HG03025 (cell line): ENCODE results near the gene ABL1.
"Not testable (repeated sequence)": the region's sequence is repeated elsewhere in the genome, so short reads cannot be mapped to it uniquely, and the experiment has no call there.

ENCODE experiments used
- ATAC-seq: cut with Tn5 transposase; IDR thresholded peaks from one replicate; pipeline ENCODE4 v1.9.1; 2021; ENCODE audit warnings: mild to moderate bottlenecking, moderate library complexity; ENCODE audit not compliant: unreplicated experiment, low FRiP score

Gene ABL1

GRCh38 chr9:130847306-130848217, 12.5 kb downstream of the ABL1 start:
- ATAC-seq: no peak

- not testable (repeated sequence) for ATAC-seq
Measured at GRCh38 chr9:130848514-130848913, 13.5 kb downstream of the ABL1 start.

- ATAC-seq: no peak
Measured at GRCh38 chr9:130849356-130849755, 14.3 kb downstream of the ABL1 start.

- ATAC-seq: no peak
Measured at GRCh38 chr9:130852801-130853200, 17.7 kb downstream of the ABL1 start.

- ATAC-seq: no peak
Measured at GRCh38 chr9:130854092-130854491, 19.0 kb downstream of the ABL1 start.

- ATAC-seq: no peak
Measured at GRCh38 chr9:130854835-130855234, 19.8 kb downstream of the ABL1 start.

- no peak for ATAC-seq
Measured at GRCh38 chr9:130856474-130856873, 21.4 kb downstream of the ABL1 start.

GRCh38 chr9:130857864-130858738, 23.0 kb downstream of the ABL1 start:
- no peak for ATAC-seq

GRCh38 chr9:130858739-130859705, 24.0 kb downstream of the ABL1 start:
- ATAC-seq: no peak

GRCh38 chr9:130860458-130861316, 25.6 kb downstream of the ABL1 start:
- no peak for ATAC-seq

- no peak for ATAC-seq
Measured at GRCh38 chr9:130861372-130862180, 26.5 kb downstream of the ABL1 start.

GRCh38 chr9:130862217-130862616, 27.2 kb downstream of the ABL1 start:
- no peak for ATAC-seq

- ATAC-seq: no peak
Measured at GRCh38 chr9:130862747-130863146, 27.7 kb downstream of the ABL1 start.

- no peak for ATAC-seq
Measured at GRCh38 chr9:130864541-130864940, 29.5 kb downstream of the ABL1 start.

- ATAC-seq: no peak
Measured at GRCh38 chr9:130865921-130866320, 30.9 kb downstream of the ABL1 start.

GRCh38 chr9:130866474-130866965, 31.5 kb downstream of the ABL1 start:
- ATAC-seq: no peak

GRCh38 chr9:130867556-130867955, 32.5 kb downstream of the ABL1 start:
- no peak for ATAC-seq

- no peak for ATAC-seq
Measured at GRCh38 chr9:130868230-130868629, 33.2 kb downstream of the ABL1 start.
